WTC11 (cell line): Measurements from ENCODE around the gene OLFML2B.

Source experiments
- FOXJ3 ChIP-seq: sonication (generic); formaldehyde crosslinking; IDR thresholded peaks from 2 replicates; pipeline ENCODE4 v1.9.0; 2021; ENCODE audit warnings: missing genetic modification reagents, mild to moderate bottlenecking, borderline replicate concordance
- IRF2 ChIP-seq: sonication (generic); formaldehyde crosslinking; IDR thresholded peaks from 2 replicates; pipeline ENCODE4 v1.8.0; 2022; ENCODE audit warnings: low read depth, missing genetic modification reagents, borderline replicate concordance
- KAT7 ChIP-seq: sonication (generic); formaldehyde crosslinking; IDR thresholded peaks from 2 replicates; pipeline ENCODE4 v1.8.1; 2023; ENCODE audit warnings: missing genetic modification reagents, mild to moderate bottlenecking, borderline replicate concordance
- NFYB ChIP-seq: sonication (generic); formaldehyde crosslinking; conservative IDR thresholded peaks from 2 replicates; pipeline ENCODE4 v1.8.0; 2022; ENCODE audit warnings: low read depth, missing genetic modification reagents
- NR1H2 ChIP-seq: sonication (generic); formaldehyde crosslinking; IDR thresholded peaks from 2 replicates; pipeline ENCODE4 v1.9.0; 2021; ENCODE audit warnings: mild to moderate bottlenecking, moderate library complexity, missing genetic modification reagents
- TF ChIP-seq, protein P1 (sequence below): sonication (generic); formaldehyde crosslinking; IDR thresholded peaks from 2 replicates; pipeline ENCODE4 v1.8.0; 2023; ENCODE audit warnings: missing genetic modification reagents
- TF ChIP-seq, protein P2 (sequence below): fragments of 250-450 bp; sonication (Bioruptor Pico); IDR thresholded peaks from 2 replicates; pipeline ENCODE4 v1.9.0; 2021; ENCODE audit warnings: mild to moderate bottlenecking
- TF ChIP-seq, protein P3 (sequence below): fragments of 200-600 bp; IDR thresholded peaks from 2 replicates; pipeline ENCODE4 v1.8.0; 2022; ENCODE audit warnings: antibody characterized with exemption
- TF ChIP-seq, protein P4 (sequence below): sonication (generic); formaldehyde crosslinking; IDR thresholded peaks from 2 replicates; pipeline ENCODE4 v1.8.1; 2023; ENCODE audit warnings: mild to moderate bottlenecking, missing genetic modification reagents
- TF ChIP-seq, protein P5 (sequence below): sonication (generic); formaldehyde crosslinking; IDR thresholded peaks from 2 replicates; pipeline ENCODE4 v1.8.0; 2022; ENCODE audit warnings: mild to moderate bottlenecking, missing genetic modification reagents
- TF ChIP-seq, protein P6 (sequence below): sonication (generic); formaldehyde crosslinking; IDR thresholded peaks from 2 replicates; pipeline ENCODE4 v1.8.1; 2022; ENCODE audit warnings: low read depth, mild to moderate bottlenecking, moderate library complexity, missing genetic modification reagents, borderline replicate concordance

DNA sequence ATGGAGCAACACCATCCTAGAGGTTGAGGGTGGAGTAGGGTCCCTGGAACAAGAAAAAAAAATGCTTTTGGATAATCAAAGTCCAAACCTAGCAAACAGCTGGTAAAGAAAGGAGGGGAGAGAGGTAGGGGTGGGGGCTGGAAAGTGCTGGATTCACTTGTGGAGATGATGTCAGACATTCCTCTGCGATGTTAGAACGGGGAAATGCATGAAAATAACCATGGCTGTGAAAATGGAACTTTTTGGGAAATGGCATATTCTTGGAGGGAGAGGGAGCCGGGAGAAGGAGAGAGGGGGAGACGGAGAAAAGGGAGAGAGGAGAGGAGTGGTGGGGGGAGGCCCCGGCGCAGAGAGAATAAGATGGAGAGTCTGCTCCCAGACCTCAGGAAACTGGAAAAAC, 53.6 kb downstream of the OLFML2B start:
- TF ChIP-seq, protein P1, sequence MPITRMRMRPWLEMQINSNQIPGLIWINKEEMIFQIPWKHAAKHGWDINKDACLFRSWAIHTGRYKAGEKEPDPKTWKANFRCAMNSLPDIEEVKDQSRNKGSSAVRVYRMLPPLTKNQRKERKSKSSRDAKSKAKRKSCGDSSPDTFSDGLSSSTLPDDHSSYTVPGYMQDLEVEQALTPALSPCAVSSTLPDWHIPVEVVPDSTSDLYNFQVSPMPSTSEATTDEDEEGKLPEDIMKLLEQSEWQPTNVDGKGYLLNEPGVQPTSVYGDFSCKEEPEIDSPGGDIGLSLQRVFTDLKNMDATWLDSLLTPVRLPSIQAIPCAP (CRISPR knock-in tag) = no peak
- TF ChIP-seq, protein P2, sequence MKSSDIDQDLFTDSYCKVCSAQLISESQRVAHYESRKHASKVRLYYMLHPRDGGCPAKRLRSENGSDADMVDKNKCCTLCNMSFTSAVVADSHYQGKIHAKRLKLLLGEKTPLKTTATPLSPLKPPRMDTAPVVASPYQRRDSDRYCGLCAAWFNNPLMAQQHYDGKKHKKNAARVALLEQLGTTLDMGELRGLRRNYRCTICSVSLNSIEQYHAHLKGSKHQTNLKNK (CRISPR knock-in tag) = no peak
- TF ChIP-seq, protein P3, sequence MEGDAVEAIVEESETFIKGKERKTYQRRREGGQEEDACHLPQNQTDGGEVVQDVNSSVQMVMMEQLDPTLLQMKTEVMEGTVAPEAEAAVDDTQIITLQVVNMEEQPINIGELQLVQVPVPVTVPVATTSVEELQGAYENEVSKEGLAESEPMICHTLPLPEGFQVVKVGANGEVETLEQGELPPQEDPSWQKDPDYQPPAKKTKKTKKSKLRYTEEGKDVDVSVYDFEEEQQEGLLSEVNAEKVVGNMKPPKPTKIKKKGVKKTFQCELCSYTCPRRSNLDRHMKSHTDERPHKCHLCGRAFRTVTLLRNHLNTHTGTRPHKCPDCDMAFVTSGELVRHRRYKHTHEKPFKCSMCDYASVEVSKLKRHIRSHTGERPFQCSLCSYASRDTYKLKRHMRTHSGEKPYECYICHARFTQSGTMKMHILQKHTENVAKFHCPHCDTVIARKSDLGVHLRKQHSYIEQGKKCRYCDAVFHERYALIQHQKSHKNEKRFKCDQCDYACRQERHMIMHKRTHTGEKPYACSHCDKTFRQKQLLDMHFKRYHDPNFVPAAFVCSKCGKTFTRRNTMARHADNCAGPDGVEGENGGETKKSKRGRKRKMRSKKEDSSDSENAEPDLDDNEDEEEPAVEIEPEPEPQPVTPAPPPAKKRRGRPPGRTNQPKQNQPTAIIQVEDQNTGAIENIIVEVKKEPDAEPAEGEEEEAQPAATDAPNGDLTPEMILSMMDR = no peak
- TF ChIP-seq, protein P4, sequence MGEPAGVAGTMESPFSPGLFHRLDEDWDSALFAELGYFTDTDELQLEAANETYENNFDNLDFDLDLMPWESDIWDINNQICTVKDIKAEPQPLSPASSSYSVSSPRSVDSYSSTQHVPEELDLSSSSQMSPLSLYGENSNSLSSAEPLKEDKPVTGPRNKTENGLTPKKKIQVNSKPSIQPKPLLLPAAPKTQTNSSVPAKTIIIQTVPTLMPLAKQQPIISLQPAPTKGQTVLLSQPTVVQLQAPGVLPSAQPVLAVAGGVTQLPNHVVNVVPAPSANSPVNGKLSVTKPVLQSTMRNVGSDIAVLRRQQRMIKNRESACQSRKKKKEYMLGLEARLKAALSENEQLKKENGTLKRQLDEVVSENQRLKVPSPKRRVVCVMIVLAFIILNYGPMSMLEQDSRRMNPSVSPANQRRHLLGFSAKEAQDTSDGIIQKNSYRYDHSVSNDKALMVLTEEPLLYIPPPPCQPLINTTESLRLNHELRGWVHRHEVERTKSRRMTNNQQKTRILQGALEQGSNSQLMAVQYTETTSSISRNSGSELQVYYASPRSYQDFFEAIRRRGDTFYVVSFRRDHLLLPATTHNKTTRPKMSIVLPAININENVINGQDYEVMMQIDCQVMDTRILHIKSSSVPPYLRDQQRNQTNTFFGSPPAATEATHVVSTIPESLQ (CRISPR knock-in tag) = no peak
- TF ChIP-seq NFYB (CRISPR knock-in tag) = no peak
- TF ChIP-seq KAT7 (CRISPR knock-in tag) = no peak
- no peak for TF ChIP-seq IRF2 (CRISPR knock-in tag)
- TF ChIP-seq, protein P5, sequence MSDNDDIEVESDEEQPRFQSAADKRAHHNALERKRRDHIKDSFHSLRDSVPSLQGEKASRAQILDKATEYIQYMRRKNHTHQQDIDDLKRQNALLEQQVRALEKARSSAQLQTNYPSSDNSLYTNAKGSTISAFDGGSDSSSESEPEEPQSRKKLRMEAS (CRISPR knock-in tag) = no peak
- TF ChIP-seq NR1H2 (CRISPR knock-in tag) = no peak
- TF ChIP-seq FOXJ3 (CRISPR knock-in tag) = no peak
- TF ChIP-seq, protein P6, sequence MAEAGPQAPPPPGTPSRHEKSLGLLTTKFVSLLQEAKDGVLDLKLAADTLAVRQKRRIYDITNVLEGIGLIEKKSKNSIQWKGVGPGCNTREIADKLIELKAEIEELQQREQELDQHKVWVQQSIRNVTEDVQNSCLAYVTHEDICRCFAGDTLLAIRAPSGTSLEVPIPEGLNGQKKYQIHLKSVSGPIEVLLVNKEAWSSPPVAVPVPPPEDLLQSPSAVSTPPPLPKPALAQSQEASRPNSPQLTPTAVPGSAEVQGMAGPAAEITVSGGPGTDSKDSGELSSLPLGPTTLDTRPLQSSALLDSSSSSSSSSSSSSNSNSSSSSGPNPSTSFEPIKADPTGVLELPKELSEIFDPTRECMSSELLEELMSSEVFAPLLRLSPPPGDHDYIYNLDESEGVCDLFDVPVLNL (CRISPR knock-in tag) = no peak
